ENCODE data around the gene TMEM132C. TPM values are rescaled to one million over a fixed set of nuclear protein-coding genes. Genes with fewer than 3 reads are reported as not detected.

TMEM132C gene
- total RNA-seq, 1 experiment from 2014 or later = not detected

DNA sequence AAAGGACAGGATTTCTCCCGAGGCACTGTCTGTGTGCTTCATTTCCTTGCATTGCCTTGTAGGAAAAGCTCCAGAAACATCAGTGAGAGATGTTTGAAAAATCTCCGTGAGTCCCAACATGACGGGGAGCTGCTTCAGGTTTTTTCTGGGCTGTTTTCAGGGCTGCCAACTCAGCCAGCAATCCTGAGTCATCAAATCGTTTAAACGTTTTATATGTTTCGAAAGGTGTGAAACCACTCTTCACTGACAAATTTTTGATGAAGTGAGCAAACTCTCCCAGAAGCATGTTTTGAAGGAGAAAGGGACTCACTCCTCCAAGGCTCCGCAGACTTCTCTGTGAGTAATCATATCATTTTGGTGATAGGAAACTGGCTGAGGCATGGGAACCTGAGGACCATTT is 240.5 kb downstream of the TMEM132C start:
- Mint-ChIP-seq H3K36me3 (peaks cover 75% of the 10 kb centered on the region), H3K27me3 (ENCODE audit: low read depth) (peaks cover 10% of the 10 kb centered on the region), H3K9me3 (peaks cover 80% of the 10 kb centered on the region), H3K4me1 (no peaks in the 10 kb centered on the region), H3K4me3 (no peak overlapping the region), H3K27ac (no peak overlapping the region)
- POLR2A ChIA-PET = no interaction called here
- TF ChIP-seq JAZF1 (CRISPR knock-in tag; IDR thresholded peaks at IDR 0.05) = no peak
- TF ChIP-seq, protein P1, sequence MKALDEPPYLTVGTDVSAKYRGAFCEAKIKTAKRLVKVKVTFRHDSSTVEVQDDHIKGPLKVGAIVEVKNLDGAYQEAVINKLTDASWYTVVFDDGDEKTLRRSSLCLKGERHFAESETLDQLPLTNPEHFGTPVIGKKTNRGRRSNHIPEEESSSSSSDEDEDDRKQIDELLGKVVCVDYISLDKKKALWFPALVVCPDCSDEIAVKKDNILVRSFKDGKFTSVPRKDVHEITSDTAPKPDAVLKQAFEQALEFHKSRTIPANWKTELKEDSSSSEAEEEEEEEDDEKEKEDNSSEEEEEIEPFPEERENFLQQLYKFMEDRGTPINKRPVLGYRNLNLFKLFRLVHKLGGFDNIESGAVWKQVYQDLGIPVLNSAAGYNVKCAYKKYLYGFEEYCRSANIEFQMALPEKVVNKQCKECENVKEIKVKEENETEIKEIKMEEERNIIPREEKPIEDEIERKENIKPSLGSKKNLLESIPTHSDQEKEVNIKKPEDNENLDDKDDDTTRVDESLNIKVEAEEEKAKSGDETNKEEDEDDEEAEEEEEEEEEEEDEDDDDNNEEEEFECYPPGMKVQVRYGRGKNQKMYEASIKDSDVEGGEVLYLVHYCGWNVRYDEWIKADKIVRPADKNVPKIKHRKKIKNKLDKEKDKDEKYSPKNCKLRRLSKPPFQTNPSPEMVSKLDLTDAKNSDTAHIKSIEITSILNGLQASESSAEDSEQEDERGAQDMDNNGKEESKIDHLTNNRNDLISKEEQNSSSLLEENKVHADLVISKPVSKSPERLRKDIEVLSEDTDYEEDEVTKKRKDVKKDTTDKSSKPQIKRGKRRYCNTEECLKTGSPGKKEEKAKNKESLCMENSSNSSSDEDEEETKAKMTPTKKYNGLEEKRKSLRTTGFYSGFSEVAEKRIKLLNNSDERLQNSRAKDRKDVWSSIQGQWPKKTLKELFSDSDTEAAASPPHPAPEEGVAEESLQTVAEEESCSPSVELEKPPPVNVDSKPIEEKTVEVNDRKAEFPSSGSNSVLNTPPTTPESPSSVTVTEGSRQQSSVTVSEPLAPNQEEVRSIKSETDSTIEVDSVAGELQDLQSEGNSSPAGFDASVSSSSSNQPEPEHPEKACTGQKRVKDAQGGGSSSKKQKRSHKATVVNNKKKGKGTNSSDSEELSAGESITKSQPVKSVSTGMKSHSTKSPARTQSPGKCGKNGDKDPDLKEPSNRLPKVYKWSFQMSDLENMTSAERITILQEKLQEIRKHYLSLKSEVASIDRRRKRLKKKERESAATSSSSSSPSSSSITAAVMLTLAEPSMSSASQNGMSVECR (CRISPR knock-in tag; IDR thresholded peaks at IDR 0.05; ENCODE audit: borderline replicate concordance) = no peak
- TF ChIP-seq, protein P2, sequence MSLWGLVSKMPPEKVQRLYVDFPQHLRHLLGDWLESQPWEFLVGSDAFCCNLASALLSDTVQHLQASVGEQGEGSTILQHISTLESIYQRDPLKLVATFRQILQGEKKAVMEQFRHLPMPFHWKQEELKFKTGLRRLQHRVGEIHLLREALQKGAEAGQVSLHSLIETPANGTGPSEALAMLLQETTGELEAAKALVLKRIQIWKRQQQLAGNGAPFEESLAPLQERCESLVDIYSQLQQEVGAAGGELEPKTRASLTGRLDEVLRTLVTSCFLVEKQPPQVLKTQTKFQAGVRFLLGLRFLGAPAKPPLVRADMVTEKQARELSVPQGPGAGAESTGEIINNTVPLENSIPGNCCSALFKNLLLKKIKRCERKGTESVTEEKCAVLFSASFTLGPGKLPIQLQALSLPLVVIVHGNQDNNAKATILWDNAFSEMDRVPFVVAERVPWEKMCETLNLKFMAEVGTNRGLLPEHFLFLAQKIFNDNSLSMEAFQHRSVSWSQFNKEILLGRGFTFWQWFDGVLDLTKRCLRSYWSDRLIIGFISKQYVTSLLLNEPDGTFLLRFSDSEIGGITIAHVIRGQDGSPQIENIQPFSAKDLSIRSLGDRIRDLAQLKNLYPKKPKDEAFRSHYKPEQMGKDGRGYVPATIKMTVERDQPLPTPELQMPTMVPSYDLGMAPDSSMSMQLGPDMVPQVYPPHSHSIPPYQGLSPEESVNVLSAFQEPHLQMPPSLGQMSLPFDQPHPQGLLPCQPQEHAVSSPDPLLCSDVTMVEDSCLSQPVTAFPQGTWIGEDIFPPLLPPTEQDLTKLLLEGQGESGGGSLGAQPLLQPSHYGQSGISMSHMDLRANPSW (CRISPR knock-in tag; conservative IDR thresholded peaks at IDR 0.05; ENCODE audit: low read depth) = no peak
- no peak for TF ChIP-seq FOXK1 (CRISPR knock-in tag; IDR thresholded peaks at IDR 0.05)
- TF ChIP-seq, protein P3, sequence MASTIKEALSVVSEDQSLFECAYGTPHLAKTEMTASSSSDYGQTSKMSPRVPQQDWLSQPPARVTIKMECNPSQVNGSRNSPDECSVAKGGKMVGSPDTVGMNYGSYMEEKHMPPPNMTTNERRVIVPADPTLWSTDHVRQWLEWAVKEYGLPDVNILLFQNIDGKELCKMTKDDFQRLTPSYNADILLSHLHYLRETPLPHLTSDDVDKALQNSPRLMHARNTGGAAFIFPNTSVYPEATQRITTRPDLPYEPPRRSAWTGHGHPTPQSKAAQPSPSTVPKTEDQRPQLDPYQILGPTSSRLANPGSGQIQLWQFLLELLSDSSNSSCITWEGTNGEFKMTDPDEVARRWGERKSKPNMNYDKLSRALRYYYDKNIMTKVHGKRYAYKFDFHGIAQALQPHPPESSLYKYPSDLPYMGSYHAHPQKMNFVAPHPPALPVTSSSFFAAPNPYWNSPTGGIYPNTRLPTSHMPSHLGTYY (CRISPR knock-in tag; IDR thresholded peaks at IDR 0.05) = no peak
- TF ChIP-seq NFATC4 (CRISPR knock-in tag; IDR thresholded peaks at IDR 0.05) = no peak
- TF ChIP-seq, protein P4, sequence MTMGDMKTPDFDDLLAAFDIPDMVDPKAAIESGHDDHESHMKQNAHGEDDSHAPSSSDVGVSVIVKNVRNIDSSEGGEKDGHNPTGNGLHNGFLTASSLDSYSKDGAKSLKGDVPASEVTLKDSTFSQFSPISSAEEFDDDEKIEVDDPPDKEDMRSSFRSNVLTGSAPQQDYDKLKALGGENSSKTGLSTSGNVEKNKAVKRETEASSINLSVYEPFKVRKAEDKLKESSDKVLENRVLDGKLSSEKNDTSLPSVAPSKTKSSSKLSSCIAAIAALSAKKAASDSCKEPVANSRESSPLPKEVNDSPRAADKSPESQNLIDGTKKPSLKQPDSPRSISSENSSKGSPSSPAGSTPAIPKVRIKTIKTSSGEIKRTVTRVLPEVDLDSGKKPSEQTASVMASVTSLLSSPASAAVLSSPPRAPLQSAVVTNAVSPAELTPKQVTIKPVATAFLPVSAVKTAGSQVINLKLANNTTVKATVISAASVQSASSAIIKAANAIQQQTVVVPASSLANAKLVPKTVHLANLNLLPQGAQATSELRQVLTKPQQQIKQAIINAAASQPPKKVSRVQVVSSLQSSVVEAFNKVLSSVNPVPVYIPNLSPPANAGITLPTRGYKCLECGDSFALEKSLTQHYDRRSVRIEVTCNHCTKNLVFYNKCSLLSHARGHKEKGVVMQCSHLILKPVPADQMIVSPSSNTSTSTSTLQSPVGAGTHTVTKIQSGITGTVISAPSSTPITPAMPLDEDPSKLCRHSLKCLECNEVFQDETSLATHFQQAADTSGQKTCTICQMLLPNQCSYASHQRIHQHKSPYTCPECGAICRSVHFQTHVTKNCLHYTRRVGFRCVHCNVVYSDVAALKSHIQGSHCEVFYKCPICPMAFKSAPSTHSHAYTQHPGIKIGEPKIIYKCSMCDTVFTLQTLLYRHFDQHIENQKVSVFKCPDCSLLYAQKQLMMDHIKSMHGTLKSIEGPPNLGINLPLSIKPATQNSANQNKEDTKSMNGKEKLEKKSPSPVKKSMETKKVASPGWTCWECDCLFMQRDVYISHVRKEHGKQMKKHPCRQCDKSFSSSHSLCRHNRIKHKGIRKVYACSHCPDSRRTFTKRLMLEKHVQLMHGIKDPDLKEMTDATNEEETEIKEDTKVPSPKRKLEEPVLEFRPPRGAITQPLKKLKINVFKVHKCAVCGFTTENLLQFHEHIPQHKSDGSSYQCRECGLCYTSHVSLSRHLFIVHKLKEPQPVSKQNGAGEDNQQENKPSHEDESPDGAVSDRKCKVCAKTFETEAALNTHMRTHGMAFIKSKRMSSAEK (CRISPR knock-in tag; IDR thresholded peaks at IDR 0.05; ENCODE audit: borderline replicate concordance) = no peak
- no peak for TF ChIP-seq ETV6 (CRISPR knock-in tag; IDR thresholded peaks at IDR 0.05)
- no peak for TF ChIP-seq HMGA2 (CRISPR knock-in tag; IDR thresholded peaks at IDR 0.05)
- DNase-seq (ENCODE audit: low spot score) (no peak), ATAC-seq (no peak)
- CTCF ChIA-PET = no interaction called here

DNA sequence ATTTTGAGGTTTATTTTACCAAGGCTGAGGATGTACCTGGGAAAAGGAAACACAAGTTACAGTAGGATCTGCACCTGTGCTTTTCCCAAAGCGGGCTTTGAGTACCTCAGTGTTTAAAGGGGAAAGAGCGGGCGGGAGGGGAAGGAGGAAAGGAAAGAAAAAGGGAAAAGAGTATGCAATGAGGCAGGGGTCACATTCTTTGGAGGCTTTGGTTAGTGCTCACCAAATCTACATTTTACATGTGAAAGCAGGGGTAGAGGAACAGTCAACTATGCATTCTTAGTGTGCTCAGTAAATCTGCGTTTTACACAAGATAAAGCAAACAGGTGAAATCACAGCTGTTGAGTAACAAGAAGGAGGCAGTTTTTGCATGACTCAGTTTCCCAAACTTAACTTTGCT is 242.2 kb downstream of the TMEM132C start:
- Mint-ChIP-seq H3K4me1 (no peaks in the 10 kb centered on the region), H3K27ac (no peak overlapping the region), H3K36me3 (peaks cover 77% of the 10 kb centered on the region), H3K9me3 (peaks cover 85% of the 10 kb centered on the region), H3K4me3 (no peak overlapping the region), H3K27me3 (ENCODE audit: low read depth) (peaks cover 12% of the 10 kb centered on the region)
- TF ChIP-seq NR1H2 (CRISPR knock-in tag; IDR thresholded peaks at IDR 0.05) = no peak
- TF ChIP-seq, protein P5, sequence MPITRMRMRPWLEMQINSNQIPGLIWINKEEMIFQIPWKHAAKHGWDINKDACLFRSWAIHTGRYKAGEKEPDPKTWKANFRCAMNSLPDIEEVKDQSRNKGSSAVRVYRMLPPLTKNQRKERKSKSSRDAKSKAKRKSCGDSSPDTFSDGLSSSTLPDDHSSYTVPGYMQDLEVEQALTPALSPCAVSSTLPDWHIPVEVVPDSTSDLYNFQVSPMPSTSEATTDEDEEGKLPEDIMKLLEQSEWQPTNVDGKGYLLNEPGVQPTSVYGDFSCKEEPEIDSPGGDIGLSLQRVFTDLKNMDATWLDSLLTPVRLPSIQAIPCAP (CRISPR knock-in tag; IDR thresholded peaks at IDR 0.05) = no peak
- ATAC-seq (no peak), DNase-seq (ENCODE audit: low spot score) (no peak)
- ChIA-PET POLR2A (no interaction called here), CTCF (no interaction called here)

Data from WTC11 (cell line).